ENCODE results near the gene KCNK4.

- TF ChIP-seq, protein P1, sequence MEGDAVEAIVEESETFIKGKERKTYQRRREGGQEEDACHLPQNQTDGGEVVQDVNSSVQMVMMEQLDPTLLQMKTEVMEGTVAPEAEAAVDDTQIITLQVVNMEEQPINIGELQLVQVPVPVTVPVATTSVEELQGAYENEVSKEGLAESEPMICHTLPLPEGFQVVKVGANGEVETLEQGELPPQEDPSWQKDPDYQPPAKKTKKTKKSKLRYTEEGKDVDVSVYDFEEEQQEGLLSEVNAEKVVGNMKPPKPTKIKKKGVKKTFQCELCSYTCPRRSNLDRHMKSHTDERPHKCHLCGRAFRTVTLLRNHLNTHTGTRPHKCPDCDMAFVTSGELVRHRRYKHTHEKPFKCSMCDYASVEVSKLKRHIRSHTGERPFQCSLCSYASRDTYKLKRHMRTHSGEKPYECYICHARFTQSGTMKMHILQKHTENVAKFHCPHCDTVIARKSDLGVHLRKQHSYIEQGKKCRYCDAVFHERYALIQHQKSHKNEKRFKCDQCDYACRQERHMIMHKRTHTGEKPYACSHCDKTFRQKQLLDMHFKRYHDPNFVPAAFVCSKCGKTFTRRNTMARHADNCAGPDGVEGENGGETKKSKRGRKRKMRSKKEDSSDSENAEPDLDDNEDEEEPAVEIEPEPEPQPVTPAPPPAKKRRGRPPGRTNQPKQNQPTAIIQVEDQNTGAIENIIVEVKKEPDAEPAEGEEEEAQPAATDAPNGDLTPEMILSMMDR (IDR thresholded peaks at IDR 0.05) = no peak
- TF ChIP-seq EZH2 (IDR thresholded peaks at IDR 0.05) = no peak
- TF ChIP-seq EZH2phosphoT487 (IDR thresholded peaks at IDR 0.05) = no peak
Observed at GRCh38 chr11:64316672-64317324, 25.7 kb downstream of the KCNK4 start.

Measured in neural progenitor cell (in vitro differentiated cells).